Transverse colon (tissue), 4 donors: Measurements from ENCODE around the gene SMIM10L2A. TPM values are rescaled to one million over a fixed set of nuclear protein-coding genes. Genes with fewer than 3 reads are reported as not detected.

Experiments
- DNase-seq: peaks from one replicate; pipeline ENCODE4 v3.0.0-alpha.2; 2019
- H3K27ac ChIP-seq, 4 donors: fragments of 200-600 bp; sonication (generic); 2 replicates each; pipeline ENCODE4 v1.5.1; 2016 to 2018; ENCODE audit warnings: inconsistent platforms in 4 of 4
- H3K27me3 ChIP-seq: fragments of 200-600 bp; sonication (generic); 2 replicates; pipeline ENCODE4 v1.5.1; 2017; ENCODE audit warnings: inconsistent platforms
- H3K36me3 ChIP-seq, 4 donors: fragments of 200-600 bp; sonication (generic); 2 replicates each; pipeline ENCODE4 v1.5.1; 2017 to 2019; ENCODE audit warnings: inconsistent platforms in 4 of 4
- H3K4me1 ChIP-seq, 4 donors: fragments of 200-600 bp; sonication (generic); 2 replicates each; pipeline ENCODE4 v1.5.1; 2017 to 2020; ENCODE audit warnings: inconsistent platforms in 4 of 4
- H3K4me3 ChIP-seq, 4 donors: fragments of 200-600 bp; sonication (generic); 1 replicate in 1 of 4; 2 replicates in 3 of 4; pipeline versions ENCODE4 v1.5.1 to v1.6.1; 2017 to 2019; ENCODE audit warnings: inconsistent platforms in 4 of 4
- H3K9me3 ChIP-seq, 2 donors: fragments of 200-600 bp; sonication (generic); 2 replicates each; pipeline ENCODE4 v1.5.1; 2017 to 2019; ENCODE audit warnings: inconsistent platforms in 2 of 2
- CTCF ChIP-seq, 5 experiments: fragments of 200-600 bp in 3 of 5; fragments of 450-650 bp in 2 of 5; sonication (generic) in 3 of 5; IDR thresholded peaks; 1 replicate in 2 of 5; 2 replicates in 3 of 5; pipeline ENCODE4 v1.5.1; 2016 to 2017; ENCODE audit warnings: antibody characterized with exemption in 5 of 5, inconsistent platforms in 3 of 5, mild to moderate bottlenecking in 2 of 5, moderate library complexity in 1 of 5
- EP300 ChIP-seq: sonication (generic); formaldehyde crosslinking; IDR thresholded peaks from one replicate; pipeline ENCODE4 v1.6.1; 2017; ENCODE audit warnings: antibody characterized with exemption, low read depth
- POLR2A ChIP-seq: fragments of 450-650 bp; IDR thresholded peaks from one replicate; pipeline ENCODE4 v1.6.1; 2016; ENCODE audit warnings: antibody characterized with exemption, mild to moderate bottlenecking, moderate library complexity
- POLR2AphosphoS5 ChIP-seq, 3 donors: sonication (generic); formaldehyde crosslinking; IDR thresholded peaks; one replicate each; pipeline ENCODE4 v1.6.1; 2016; ENCODE audit warnings: antibody characterized with exemption in 3 of 3
- WGBS, 2 donors: methylation state at CpG; one replicate each; pipeline ENCODE4 v1.1.5; 2018; ENCODE audit warnings: low coverage in 1 of 2; 5-methylcytosine and 5-hydroxymethylcytosine counted together
- in situ Hi-C, 4 donors: fragments of 200-750 bp; cut with MboI; loops; one replicate each; pipeline versions ENCODE4 v1.15.0 to v1.15.1; 2017; ENCODE audit warnings: low sequenced_read_pairs in 3 of 4, low pct_ligation_motif_present in 1 of 4, low pct_unique_long_range_greater_than_20kb in 1 of 4
- intact Hi-C: fragments of 100-400 bp; cut with DNase I; formaldehyde crosslinking; loops from one replicate; pipeline ENCODE4 v1.15.1; 2023; ENCODE audit warnings: low total_unique reads
- total RNA-seq, 4 donors: library from RNA; depleted of rRNA; stranded (reverse); fragments of >200 nt; gene quantifications; one replicate each; pipeline ENCODE4 v1.1.0, GENCODE V29; 2016

SMIM10L2A gene
- total RNA-seq, 4 donors from 2014 or later = 0.32 to 0.41 TPM; not detected in 2

- Histone ChIP-seq H3K9me3 (no peaks in the 10 kb centered on the region), H3K36me3 (no peaks in the 10 kb centered on the region), H3K27ac (no peak overlapping the region), H3K4me3 (no peak overlapping the region), H3K27me3 (no peaks in the 10 kb centered on the region), H3K4me1 (no peaks in the 10 kb centered on the region)
- 82% methylated on average over 7 of the region's 7 CpGs; no CpG with 5 or more reads in 1 of the 2 donors for WGBS, 2 donors
- TF ChIP-seq POLR2A (no peak), CTCF (IDR thresholded peaks at IDR 0.05) (no peak), POLR2AphosphoS5 (IDR thresholded peaks at IDR 0.05) (no peak), EP300 (no peak)
- in situ Hi-C loops = no loop called here
- no peak for DNase-seq
- intact Hi-C loops = no loop called here
Observed at GRCh38 chrX:135391734-135392133, 30.0 kb upstream of the SMIM10L2A start.

GRCh38 chrX:135393051-135393450 is 28.7 kb upstream of the SMIM10L2A start:
- intact Hi-C loops = no loop called here
- WGBS, 2 donors = 71% methylated on average over 5 of the region's 5 CpGs; no CpG with 5 or more reads in 1 of the 2 donors
- TF ChIP-seq POLR2A (no peak), POLR2AphosphoS5 (IDR thresholded peaks at IDR 0.05) (no peak), CTCF (IDR thresholded peaks at IDR 0.05) (no peak), EP300 (no peak)

DNA sequence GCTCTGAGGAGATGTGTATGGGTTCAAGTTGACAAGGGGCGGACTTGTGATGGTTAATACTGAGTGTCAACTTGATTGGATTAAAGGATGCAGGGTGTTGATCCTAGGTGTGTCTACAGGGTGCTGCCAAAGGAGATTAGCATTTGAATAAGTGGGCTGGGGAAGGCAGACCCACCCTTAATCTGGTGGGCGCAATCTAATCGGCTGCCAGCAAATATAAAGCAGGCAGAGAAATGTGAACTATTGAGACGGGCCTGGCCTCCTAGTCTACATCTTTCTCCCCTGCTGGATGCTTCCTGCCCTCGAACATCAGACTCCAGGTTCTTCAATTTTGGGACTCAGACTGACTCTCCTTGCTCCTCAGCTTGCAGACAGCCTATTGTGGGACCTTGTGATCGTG is 26.7 kb upstream of the SMIM10L2A start:
- 77 to 80% methylated on average over 1 to 6 of the region's 6 CpGs for WGBS, 2 donors

More at GRCh38 chrX:135393051-135393450, 28.7 kb upstream of the SMIM10L2A start:
- no peak for DNase-seq
- Histone ChIP-seq H3K27ac (no peak overlapping the region), H3K4me3 (no peak overlapping the region), H3K36me3 (no peaks in the 10 kb centered on the region), H3K9me3 (no peaks in the 10 kb centered on the region), H3K4me1 (no peaks in the 10 kb centered on the region), H3K27me3 (no peaks in the 10 kb centered on the region)
- in situ Hi-C loops = no loop called here

DNA sequence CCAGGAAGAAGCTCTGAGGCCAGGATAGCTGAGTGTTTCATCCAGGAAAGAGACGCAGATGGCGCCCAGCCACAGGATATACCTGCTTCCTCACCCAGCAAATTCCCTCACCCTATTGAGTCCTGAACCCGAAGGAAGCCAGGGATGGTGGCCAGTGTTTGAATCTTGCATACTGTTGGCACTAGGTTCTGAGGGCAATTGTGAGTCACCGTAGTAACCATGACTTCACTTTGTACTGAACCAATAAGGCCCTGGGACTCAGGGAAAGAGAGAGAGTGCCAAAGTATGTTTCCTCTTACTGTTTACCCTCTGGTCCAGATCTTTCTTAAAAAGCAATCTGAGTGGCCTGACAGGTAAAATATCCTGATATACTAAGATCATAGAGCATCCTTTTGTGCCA is 25.6 kb upstream of the SMIM10L2A start:
- H3K27ac ChIP-seq = no peak overlapping the region
- no peaks in the 10 kb centered on the region for H3K9me3 ChIP-seq
- WGBS, 2 donors = 72% methylated on average over 4 of the region's 4 CpGs; no CpG with 5 or more reads in 1 of the 2 donors
- intact Hi-C loops = no loop called here
- no peaks in the 10 kb centered on the region for H3K4me1 ChIP-seq
- TF ChIP-seq POLR2A = no peak
- TF ChIP-seq EP300 = no peak
- no peak for TF ChIP-seq POLR2AphosphoS5 (IDR thresholded peaks at IDR 0.05)
- TF ChIP-seq CTCF (IDR thresholded peaks at IDR 0.05) = no peak
- H3K27me3 ChIP-seq = no peaks in the 10 kb centered on the region
- DNase-seq = no peak
- no peak overlapping the region for H3K4me3 ChIP-seq
- in situ Hi-C loops = no loop called here
- H3K36me3 ChIP-seq = no peaks in the 10 kb centered on the region

More for the DNA sequence above, 26.7 kb upstream of the SMIM10L2A start:
- Histone ChIP-seq H3K27me3 (no peaks in the 10 kb centered on the region), H3K4me1 (no peaks in the 10 kb centered on the region), H3K27ac (no peak overlapping the region), H3K9me3 (no peaks in the 10 kb centered on the region), H3K4me3 (no peak overlapping the region), H3K36me3 (no peaks in the 10 kb centered on the region)
- no peak for TF ChIP-seq CTCF (IDR thresholded peaks at IDR 0.05)
- no peak for TF ChIP-seq EP300
- TF ChIP-seq POLR2A = no peak
- no peak for TF ChIP-seq POLR2AphosphoS5 (IDR thresholded peaks at IDR 0.05)
- intact Hi-C loops (no loop called here), in situ Hi-C loops (no loop called here)
- no peak for DNase-seq
